ENCODE data around the gene SOX15. TPM values are rescaled to one million over a fixed set of nuclear protein-coding genes. Genes with fewer than 3 reads are reported as not detected.

Gene SOX15
- total RNA-seq, 4 donors from 2014 or later, result 2.3 to 4.3 TPM; not detected in 2

GRCh38 chr17:7592422-7593021 is 2.6 kb upstream of the SOX15 start:
- in situ Hi-C loops (cut with MboI; ENCODE audit: low pct_ligation_motif_present in 1 of 4, low pct_unique_long_range_greater_than_20kb in 1 of 4, low sequenced_read_pairs in 3 of 4) (no loop called here), intact Hi-C loops (cut with DNase I; ENCODE audit: low total_unique reads) (no loop called here)
- no peak overlapping the region for H3K27ac ChIP-seq
- no peak for DNase-seq
- H3K36me3 ChIP-seq, result peaks cover 0 to 56% (median 27%) of the 10 kb centered on the region in 4 donors
- no peak overlapping the region for H3K4me3 ChIP-seq
- TF ChIP-seq CTCF (IDR thresholded peaks at IDR 0.05) (no peak), POLR2AphosphoS5 (IDR thresholded peaks at IDR 0.05) (no peak), POLR2A (IDR thresholded peaks at IDR 0.05) (no peak), EP300 (IDR thresholded peaks at IDR 0.05; ENCODE audit: low read depth) (no peak)
- WGBS, 2 donors (ENCODE audit: low coverage in 1 of 2), result 93% methylated on average over 23 of the region's 23 CpGs; no CpG with 5 or more reads in 1 of the 2 donors
- H3K4me1 ChIP-seq, result peaks cover 0 to 28% (median 17%) of the 10 kb centered on the region in 4 donors
- H3K27me3 ChIP-seq, result no peaks in the 10 kb centered on the region
- no peaks in the 10 kb centered on the region for H3K9me3 ChIP-seq

- in situ Hi-C loops (cut with MboI; ENCODE audit: low pct_ligation_motif_present in 1 of 4, low pct_unique_long_range_greater_than_20kb in 1 of 4, low sequenced_read_pairs in 3 of 4), result no loop called here
- H3K27ac ChIP-seq, result no peak overlapping the region
- no peak overlapping the region for H3K4me3 ChIP-seq
- 82 to 88% methylated on average over 3 to 5 of the region's 5 CpGs for WGBS, 2 donors (ENCODE audit: low coverage in 1 of 2)
- DNase-seq, result no peak
- peaks cover 0 to 54% (median 24%) of the 10 kb centered on the region in 4 donors for H3K36me3 ChIP-seq
- no peak for TF ChIP-seq EP300 (IDR thresholded peaks at IDR 0.05; ENCODE audit: low read depth)
- TF ChIP-seq POLR2AphosphoS5 (IDR thresholded peaks at IDR 0.05), result no peak
- no peak for TF ChIP-seq POLR2A (IDR thresholded peaks at IDR 0.05)
- TF ChIP-seq CTCF (IDR thresholded peaks at IDR 0.05), result no peak
- H3K27me3 ChIP-seq, result no peaks in the 10 kb centered on the region
- no peaks in the 10 kb centered on the region for H3K9me3 ChIP-seq
- peaks cover 0 to 25% (median 15%) of the 10 kb centered on the region in 4 donors for H3K4me1 ChIP-seq
- intact Hi-C loops (cut with DNase I; ENCODE audit: low total_unique reads), result no loop called here
These were observed 1.7 kb upstream of the SOX15 start for GRCh38 chr17:7591596-7591995.

DNA sequence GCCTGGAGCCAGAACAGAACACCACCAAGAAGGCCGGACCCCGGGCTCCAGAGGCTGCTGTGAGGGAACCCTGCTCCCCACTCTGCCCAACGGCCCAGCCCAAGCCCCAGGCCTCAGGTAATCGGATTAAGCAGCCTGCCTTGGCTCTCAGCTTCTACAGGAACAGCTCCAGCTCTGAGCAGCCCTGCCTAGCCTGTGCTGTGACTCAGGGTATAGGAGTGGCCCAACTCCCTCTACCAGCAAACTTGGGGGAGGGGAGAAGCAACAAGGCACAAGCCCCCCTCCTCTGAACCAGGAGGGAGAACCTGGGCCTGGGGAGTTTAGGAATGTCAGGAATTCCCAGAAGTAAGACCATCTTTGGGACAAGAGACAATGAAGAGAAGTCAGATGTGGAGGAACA is 849 bp upstream of the SOX15 start:
- 70% methylated on average over 4 of the region's 4 CpGs; no CpG with 5 or more reads in 1 of the 2 donors for WGBS, 2 donors (ENCODE audit: low coverage in 1 of 2)
- H3K36me3 ChIP-seq, result peaks cover 0 to 48% (median 22%) of the 10 kb centered on the region in 4 donors
- DNase-seq, result no peak
- TF ChIP-seq CTCF (IDR thresholded peaks at IDR 0.05) (no peak), POLR2A (IDR thresholded peaks at IDR 0.05) (no peak), EP300 (IDR thresholded peaks at IDR 0.05; ENCODE audit: low read depth) (no peak), POLR2AphosphoS5 (IDR thresholded peaks at IDR 0.05) (no peak)
- in situ Hi-C loops (cut with MboI; ENCODE audit: low pct_ligation_motif_present in 1 of 4, low pct_unique_long_range_greater_than_20kb in 1 of 4, low sequenced_read_pairs in 3 of 4), result no loop called here
- peaks cover 0 to 25% (median 17%) of the 10 kb centered on the region in 4 donors for H3K4me1 ChIP-seq
- H3K9me3 ChIP-seq, result no peaks in the 10 kb centered on the region
- no peak overlapping the region for H3K27ac ChIP-seq
- no peaks in the 10 kb centered on the region for H3K27me3 ChIP-seq
- intact Hi-C loops (cut with DNase I; ENCODE audit: low total_unique reads), result no loop called here
- H3K4me3 ChIP-seq, result no peak overlapping the region

DNA sequence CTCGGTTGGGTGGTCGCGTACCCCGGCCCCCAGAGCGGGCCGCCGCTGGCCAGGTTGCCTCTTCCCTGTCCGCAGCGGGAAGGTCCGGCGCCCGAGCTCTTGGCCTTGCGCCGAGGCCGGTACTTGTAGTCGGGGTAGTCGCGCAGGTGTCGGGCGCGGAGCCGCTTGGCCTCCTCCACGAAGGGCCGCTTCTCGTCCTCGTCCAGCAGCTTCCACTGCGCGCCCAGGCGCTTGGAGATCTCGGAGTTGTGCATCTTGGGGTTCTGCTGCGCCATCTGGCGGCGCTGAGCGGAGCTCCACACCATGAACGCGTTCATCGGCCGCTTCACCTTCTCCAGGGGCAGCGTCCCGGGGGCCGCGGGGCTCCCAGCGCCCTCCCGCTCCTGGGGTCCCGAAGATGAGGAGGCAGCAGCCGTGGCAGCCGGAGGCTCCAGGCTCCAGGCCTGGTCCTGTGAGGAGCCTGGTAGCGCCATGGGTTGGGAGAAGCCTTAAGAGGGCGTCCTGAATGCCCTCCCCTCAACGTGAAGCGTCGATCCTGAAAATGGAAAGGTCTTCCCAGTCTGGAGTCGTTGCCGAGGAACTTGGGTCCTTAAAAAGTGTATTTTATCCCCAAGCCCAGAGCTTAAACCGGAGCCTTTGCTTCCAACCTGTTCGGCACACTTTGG is 558 bp downstream of the SOX15 start:
- TF ChIP-seq POLR2A (IDR thresholded peaks at IDR 0.05), result no peak
- TF ChIP-seq CTCF (IDR thresholded peaks at IDR 0.05), result peak; percentile 83 to 91 (median 88)
- peak in 2 of 3 donors; percentile 44 to 53 for TF ChIP-seq POLR2AphosphoS5 (IDR thresholded peaks at IDR 0.05)
- DNase-seq, result peak; percentile 81
- Histone ChIP-seq H3K9me3 (no peaks in the 10 kb centered on the region), H3K36me3 (peaks cover 0 to 34% (median 14%) of the 10 kb centered on the region in 4 donors), H3K4me1 (peaks cover 5 to 38% (median 25%) of the 10 kb centered on the region in 4 donors), H3K4me3 (peak overlapping the region; percentile 31 to 45 (median 33)), H3K27me3 (no peaks in the 10 kb centered on the region), H3K27ac (peak overlapping the region; percentile 66 to 83 (median 76))
- in situ Hi-C loops (cut with MboI; ENCODE audit: low pct_ligation_motif_present in 1 of 4, low pct_unique_long_range_greater_than_20kb in 1 of 4, low sequenced_read_pairs in 3 of 4) (no loop called here), intact Hi-C loops (cut with DNase I; ENCODE audit: low total_unique reads) (loop anchor here (10.0 kb wide), 1 partner anchor 545 kb away; the partner anchor contains the start of gene SLC16A11)
- WGBS, 2 donors (ENCODE audit: low coverage in 1 of 2), result 54 to 60% methylated on average over 3 to 20 of the region's 56 CpGs
